Keratinocyte (primary cell): ENCODE results near the gene ZNF282. TPM values are rescaled to one million over a fixed set of nuclear protein-coding genes. Genes with fewer than 3 reads are reported as not detected.

ENCODE experiments used
- DNase-seq: peaks from one replicate; pipeline ENCODE4 v3.0.0-alpha.2; 2011; ENCODE audit warnings: low read depth, missing footprints, low spot score
- FAIRE-seq: peaks from 2 replicates; lab custom pipeline; 2011; peaks lifted over from hg19 to GRCh38; lab: Jason Lieb, UNC
- H2AFZ ChIP-seq: 2 replicates; pipeline ENCODE4 v1.6.0; 2012; ENCODE audit warnings: low read length, control low read depth, inconsistent platforms; ENCODE audit not compliant: control insufficient read depth
- H3K27ac ChIP-seq: 2 replicates; pipeline ENCODE4 v1.5.1; 2011; ENCODE audit warnings: low read length; ENCODE audit not compliant: control insufficient read depth, insufficient read depth
- H3K27me3 ChIP-seq: 3 replicates; pipeline ENCODE4 v1.6.0; 2011; ENCODE audit warnings: low read length; ENCODE audit not compliant: control insufficient read depth, insufficient read depth; ENCODE audit errors: extremely low read depth
- H3K36me3 ChIP-seq, 2 experiments: 2 replicates in 1 of 2; 3 replicates in 1 of 2; pipeline ENCODE4 v1.5.1; 2011; ENCODE audit warnings: low read length in 2 of 2, mild to moderate bottlenecking in 1 of 2; ENCODE audit not compliant: control insufficient read depth in 2 of 2, insufficient read depth in 2 of 2; ENCODE audit errors: extremely low read depth in 1 of 2
- H3K4me1 ChIP-seq: 3 replicates; pipeline ENCODE4 v1.5.1; 2011; ENCODE audit warnings: low read length; ENCODE audit not compliant: control insufficient read depth, insufficient read depth; ENCODE audit errors: extremely low read depth
- H3K4me2 ChIP-seq: 3 replicates; pipeline ENCODE4 v1.6.0; 2011; ENCODE audit warnings: low read depth, low read length; ENCODE audit not compliant: control insufficient read depth, insufficient read depth; ENCODE audit errors: extremely low read depth
- H3K4me3 ChIP-seq, 3 experiments: fragments of 200-600 bp in 1 of 3; sonication (generic) in 1 of 3; 2 replicates in 2 of 3; 3 replicates in 1 of 3; pipeline ENCODE4 v1.5.1; 2011 to 2016; ENCODE audit warnings: low read length in 3 of 3, mild to moderate bottlenecking in 3 of 3, control low read depth in 2 of 3, inconsistent platforms in 1 of 3, low read depth in 1 of 3, mixed read lengths in 1 of 3, mixed run types in 1 of 3, moderate library complexity in 1 of 3; ENCODE audit not compliant: control insufficient read depth in 2 of 3, insufficient read depth in 2 of 3; ENCODE audit errors: extremely low read depth in 1 of 3
- H3K79me2 ChIP-seq: 2 replicates; pipeline ENCODE4 v1.6.0; 2012; ENCODE audit warnings: low read length; ENCODE audit not compliant: control insufficient read depth, insufficient read depth
- H3K9ac ChIP-seq: 3 replicates; pipeline ENCODE4 v1.6.0; 2011; ENCODE audit warnings: low read length; ENCODE audit not compliant: control insufficient read depth, insufficient read depth; ENCODE audit errors: extremely low read depth
- H3K9me1 ChIP-seq: 3 replicates; pipeline ENCODE4 v1.6.0; 2011; ENCODE audit warnings: low read length; ENCODE audit not compliant: control insufficient read depth, insufficient read depth; ENCODE audit errors: extremely low read depth
- H3K9me3 ChIP-seq: 2 replicates; pipeline ENCODE4 v1.5.1; 2012; ENCODE audit warnings: low read depth, low read length; ENCODE audit not compliant: control insufficient read depth
- H4K20me1 ChIP-seq: 3 replicates; pipeline ENCODE4 v1.6.0; 2011; ENCODE audit warnings: low read length; ENCODE audit not compliant: control insufficient read depth, insufficient read depth; ENCODE audit errors: extremely low read depth
- EZH2 ChIP-seq: IDR thresholded peaks from one replicate; pipeline ENCODE4 v1.6.1; 2012; ENCODE audit warnings: inconsistent platforms, mild to moderate bottlenecking, low read length, moderate library complexity
- dilution Hi-C: fragments of 300-500 bp; cut with MboI; formaldehyde crosslinking; loops from one replicate; pipeline ENCODE4 v1.7.0; 2020; ENCODE audit warnings: low sequenced_read_pairs; ENCODE audit not compliant: extremely low pct_ligation_motif_present
- polyA plus RNA-seq, 5 experiments: library from polyadenylated mRNA; depleted of rRNA in 3 of 5; stranded (reverse) in 3 of 5; stranded (forward) in 1 of 5; unstranded in 1 of 5; fragments of >200 nt; gene quantifications; 1 replicate in 1 of 5; 2 replicates in 3 of 5; 3 replicates in 1 of 5; pipeline versions ENCODE4 v1.2.1 to v1.2.3, GENCODE V29; 2011 to 2012; ENCODE audit warnings: missing spikeins in 2 of 5, low read depth in 1 of 5, low replicate concordance in 1 of 5
- TF ChIP-seq, protein P1 (sequence below), 3 experiments: IDR thresholded peaks in 1 of 3; conservative IDR thresholded peaks in 1 of 3; optimal IDR thresholded peaks in 1 of 3; 2 replicates in 2 of 3; 3 replicates in 1 of 3; pipeline versions ENCODE3 to v1.5.1; 2011; ENCODE audit warnings: low read length in 3 of 3, mild to moderate bottlenecking in 3 of 3, moderate library complexity in 2 of 3, control low read depth in 1 of 3, inconsistent platforms in 1 of 3; ENCODE audit not compliant: insufficient read depth in 2 of 3; ENCODE audit errors: extremely low read depth in 1 of 3

Gene ZNF282
- polyA plus RNA-seq, 1 donor (not counting 4 experiments of a cell fraction or from before 2014, with no cell fraction given): 13.1 TPM

DNA sequence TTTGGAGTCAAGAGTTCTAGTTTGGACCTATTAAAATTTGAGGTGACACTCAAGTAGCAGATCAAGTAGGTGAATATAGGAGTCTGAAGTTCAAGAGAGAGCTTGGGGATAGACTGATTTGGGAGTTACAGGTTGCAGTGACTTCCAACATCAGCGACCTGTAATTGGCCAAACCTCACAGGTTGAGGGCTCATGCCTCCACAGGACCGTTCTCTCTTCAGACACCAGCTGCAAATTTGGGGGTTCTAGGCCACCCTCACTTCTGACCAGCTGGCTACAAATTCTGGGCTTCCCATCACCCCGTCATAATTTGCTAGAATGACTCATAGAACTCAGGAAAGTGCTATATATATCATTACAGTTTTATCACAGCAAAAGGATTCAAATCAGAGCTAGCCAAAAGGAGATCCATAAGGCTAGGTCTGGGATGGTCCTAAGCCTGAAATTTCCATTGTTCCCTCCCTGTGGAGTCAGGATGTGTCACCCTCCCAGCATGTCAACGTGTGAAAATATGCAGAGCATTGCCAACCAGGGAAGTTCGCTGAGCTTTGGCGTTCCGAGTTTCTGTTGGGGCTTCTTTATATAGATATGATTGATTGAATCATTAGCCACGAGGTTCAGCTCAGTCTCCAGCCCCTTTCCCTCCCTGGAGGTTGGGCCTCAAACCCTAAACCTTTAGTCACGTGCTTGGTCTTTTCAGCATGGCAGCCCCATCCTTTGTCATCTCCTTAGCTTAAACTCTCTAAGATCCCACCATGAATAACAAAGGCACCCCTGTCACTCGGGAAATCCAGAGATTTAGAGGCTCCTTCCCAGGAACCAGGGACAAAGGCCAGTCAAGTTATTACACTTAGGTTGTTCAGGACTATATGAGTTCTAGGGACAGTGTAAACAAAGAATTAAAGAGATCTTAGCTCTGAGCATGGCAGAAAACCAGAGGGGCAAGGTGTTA is 23.4 kb downstream of the ZNF282 start:
- Histone ChIP-seq H3K4me1 (peaks cover 12% of the 10 kb centered on the region), H4K20me1 (no peaks in the 10 kb centered on the region), H3K4me3 (no peak overlapping the region), H3K27me3 (no peaks in the 10 kb centered on the region), H2AFZ (no peak overlapping the region), H3K4me2 (no peak overlapping the region), H3K9me1 (no peaks in the 10 kb centered on the region), H3K27ac (no peak overlapping the region), H3K36me3 (peaks cover 41 to 42% of the 10 kb centered on the region in 2 experiments), H3K9me3 (no peaks in the 10 kb centered on the region), H3K9ac (no peak overlapping the region), H3K79me2 (peaks cover 3% of the 10 kb centered on the region)
- dilution Hi-C loops: no loop called here
- FAIRE-seq (no peak), DNase-seq (no peak)
- TF ChIP-seq EZH2: no peak
- TF ChIP-seq, protein P1, sequence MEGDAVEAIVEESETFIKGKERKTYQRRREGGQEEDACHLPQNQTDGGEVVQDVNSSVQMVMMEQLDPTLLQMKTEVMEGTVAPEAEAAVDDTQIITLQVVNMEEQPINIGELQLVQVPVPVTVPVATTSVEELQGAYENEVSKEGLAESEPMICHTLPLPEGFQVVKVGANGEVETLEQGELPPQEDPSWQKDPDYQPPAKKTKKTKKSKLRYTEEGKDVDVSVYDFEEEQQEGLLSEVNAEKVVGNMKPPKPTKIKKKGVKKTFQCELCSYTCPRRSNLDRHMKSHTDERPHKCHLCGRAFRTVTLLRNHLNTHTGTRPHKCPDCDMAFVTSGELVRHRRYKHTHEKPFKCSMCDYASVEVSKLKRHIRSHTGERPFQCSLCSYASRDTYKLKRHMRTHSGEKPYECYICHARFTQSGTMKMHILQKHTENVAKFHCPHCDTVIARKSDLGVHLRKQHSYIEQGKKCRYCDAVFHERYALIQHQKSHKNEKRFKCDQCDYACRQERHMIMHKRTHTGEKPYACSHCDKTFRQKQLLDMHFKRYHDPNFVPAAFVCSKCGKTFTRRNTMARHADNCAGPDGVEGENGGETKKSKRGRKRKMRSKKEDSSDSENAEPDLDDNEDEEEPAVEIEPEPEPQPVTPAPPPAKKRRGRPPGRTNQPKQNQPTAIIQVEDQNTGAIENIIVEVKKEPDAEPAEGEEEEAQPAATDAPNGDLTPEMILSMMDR (optimal IDR thresholded peaks at IDR 0.05 in 1 of 3, IDR thresholded peaks at IDR 0.05 in 1 of 3, conservative IDR thresholded peaks at IDR 0.05 in 1 of 3; ENCODE audit: extremely low read depth in 1 of 3, insufficient read depth in 2 of 3, low read length in 3 of 3): no peak

GRCh38 chr7:149220534-149220933 is 25.2 kb downstream of the ZNF282 start:
- Histone ChIP-seq H3K79me2 (peaks cover 3% of the 10 kb centered on the region), H4K20me1 (no peaks in the 10 kb centered on the region), H2AFZ (no peak overlapping the region), H3K9me3 (no peaks in the 10 kb centered on the region), H3K27me3 (no peaks in the 10 kb centered on the region), H3K36me3 (peaks cover 31 to 32% of the 10 kb centered on the region in 2 experiments), H3K4me1 (peaks cover 12% of the 10 kb centered on the region), H3K4me2 (peak overlapping the region; percentile 17), H3K27ac (peak overlapping the region; percentile 13), H3K4me3 (no peak overlapping the region), H3K9ac (no peak overlapping the region), H3K9me1 (no peaks in the 10 kb centered on the region)
- dilution Hi-C loops: no loop called here
- FAIRE-seq (peak; percentile 70), DNase-seq (no peak)
- no peak for TF ChIP-seq EZH2
- TF ChIP-seq, protein P1 (optimal IDR thresholded peaks at IDR 0.05 in 1 of 3, IDR thresholded peaks at IDR 0.05 in 1 of 3, conservative IDR thresholded peaks at IDR 0.05 in 1 of 3; ENCODE audit: extremely low read depth in 1 of 3, insufficient read depth in 2 of 3, low read length in 3 of 3): no peak
